ENCODE results near the gene SON. TPM values are rescaled to one million over a fixed set of nuclear protein-coding genes. Genes with fewer than 3 reads are reported as not detected.
"Not testable (repeated sequence)": the region's sequence is repeated elsewhere in the genome, so short reads cannot be mapped to it uniquely, and the experiment has no call there.

The SON gene
- total and polyA plus RNA-seq, 5 experiments from 2014 or later, result 412 to 602 (median 510) TPM

DNA sequence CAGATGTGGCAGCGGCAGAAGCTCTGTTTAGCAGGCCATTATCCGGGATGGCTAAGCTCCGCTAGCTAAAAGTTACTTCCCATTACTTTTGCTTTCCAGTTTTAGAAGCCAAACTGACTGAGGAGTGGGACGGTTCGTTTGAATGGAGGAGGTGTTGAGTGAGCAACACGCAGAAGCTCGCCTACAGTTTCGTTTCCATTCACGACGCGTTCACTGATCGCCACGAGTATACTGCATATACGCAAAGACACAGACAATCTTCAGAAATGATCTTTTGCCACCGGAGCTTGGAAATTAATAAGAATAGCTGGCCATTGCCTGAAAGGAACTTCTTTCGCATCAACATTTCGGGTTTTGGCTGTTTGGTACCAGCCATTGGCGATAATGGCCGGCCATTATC is 14.6 kb downstream of the SON start:
- Mint-ChIP-seq H3K27me3 (no peaks in the 10 kb centered on the region), H3K4me3 (peak overlapping the region in 1 of 10 donors; percentile 38), H3K36me3 (peaks cover 24 to 94% (median 71%) of the 10 kb centered on the region in 3 donors), H3K4me1 (peaks cover 31 to 80% (median 67%) of the 10 kb centered on the region in 4 donors), H3K27ac (peak overlapping the region in 4 of 10 donors; percentile 18 to 87 (median 26)), H3K9me3 (no peaks in the 10 kb centered on the region)
- no peak for ATAC-seq
- DNase-seq, result no peak
- POLR2A ChIA-PET, result interaction anchor here (4.9 kb wide), 1 partner anchor 15 kb away, joined by 24 read pairs; the partner anchor contains the start of genes GART and SON

DNA sequence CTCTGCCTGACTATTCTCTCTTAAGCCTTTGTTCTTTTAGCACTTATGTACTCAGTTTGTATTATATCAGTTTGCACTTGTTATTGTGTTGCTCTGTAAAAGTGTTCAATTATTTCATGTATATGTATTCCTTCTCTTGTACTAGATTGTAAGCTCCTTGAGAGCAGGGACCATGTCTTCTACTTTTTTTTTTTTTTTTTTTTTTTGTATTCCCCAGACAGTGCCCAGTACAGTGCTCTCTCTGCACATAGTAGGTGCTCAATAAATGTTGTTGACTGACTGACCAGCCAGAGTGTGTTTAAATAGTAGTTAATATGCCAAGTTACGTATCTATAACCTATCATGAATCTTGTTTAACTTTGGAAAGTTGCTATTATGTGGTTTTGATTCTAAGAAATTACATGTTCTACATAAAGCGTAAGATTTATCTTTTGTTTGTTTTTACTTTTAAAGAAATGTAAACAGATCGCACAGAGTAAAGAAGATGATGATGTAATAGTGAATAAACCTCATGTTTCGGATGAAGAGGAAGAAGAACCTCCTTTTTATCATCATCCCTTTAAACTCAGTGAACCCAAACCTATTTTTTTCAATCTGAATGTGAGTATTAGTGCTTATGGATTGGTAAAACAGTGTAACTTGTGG is 16.1 kb downstream of the SON start:
- Mint-ChIP-seq H3K27ac (peak overlapping the region in 7 of 10 donors; percentile 20 to 71 (median 49)), H3K9me3 (no peaks in the 10 kb centered on the region), H3K4me3 (peak overlapping the region in 2 of 10 donors; percentile 4 to 34), H3K36me3 (peaks cover 20 to 93% (median 60%) of the 10 kb centered on the region in 3 donors), H3K27me3 (no peaks in the 10 kb centered on the region), H3K4me1 (peaks cover 29 to 77% (median 73%) of the 10 kb centered on the region in 4 donors)
- ATAC-seq (no peak), DNase-seq (no peak)
- POLR2A ChIA-PET, result interaction anchor here (0.6 to 4.9 kb wide), 2 partner anchors 16 to 64 kb away, joined by 3 to 24 read pairs; partner anchors contain the start of genes GART and SON

DNA sequence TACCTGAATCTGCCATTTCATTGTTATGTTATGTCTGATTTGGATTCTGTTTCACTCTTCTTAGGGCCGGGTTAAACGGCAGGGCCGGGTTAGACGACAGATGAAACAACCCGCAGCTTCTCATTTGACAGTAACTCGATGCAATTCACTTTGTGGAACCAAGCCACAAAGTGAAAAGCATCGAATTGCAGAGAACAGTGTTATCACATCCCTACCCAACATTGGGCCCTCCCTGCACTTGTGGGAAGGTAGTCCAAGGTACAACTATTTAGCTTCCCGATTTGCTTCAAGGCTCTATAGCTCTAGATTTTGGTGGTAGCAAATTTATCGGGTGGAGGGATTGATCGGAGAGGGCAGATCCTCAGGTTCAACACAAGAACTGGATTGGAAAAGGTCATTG is 17.0 kb downstream of the SON start:
- H3K9me3 Mint-ChIP-seq, result no peaks in the 10 kb centered on the region
- POLR2A ChIA-PET, result interaction anchor here (4.9 kb wide), 1 partner anchor 17 kb away, joined by 24 read pairs; the partner anchor contains the start of genes GART and SON
- H3K27me3 Mint-ChIP-seq, result no peaks in the 10 kb centered on the region
- H3K4me3 Mint-ChIP-seq, result no peak overlapping the region
- H3K27ac Mint-ChIP-seq, result peak overlapping the region in 2 of 10 donors; percentile 29 to 68
- H3K36me3 Mint-ChIP-seq, result peaks cover 14 to 92% (median 52%) of the 10 kb centered on the region in 3 donors
- H3K4me1 Mint-ChIP-seq, result peaks cover 21 to 70% (median 66%) of the 10 kb centered on the region in 4 donors
- no peak for ATAC-seq
- no peak for DNase-seq

DNA sequence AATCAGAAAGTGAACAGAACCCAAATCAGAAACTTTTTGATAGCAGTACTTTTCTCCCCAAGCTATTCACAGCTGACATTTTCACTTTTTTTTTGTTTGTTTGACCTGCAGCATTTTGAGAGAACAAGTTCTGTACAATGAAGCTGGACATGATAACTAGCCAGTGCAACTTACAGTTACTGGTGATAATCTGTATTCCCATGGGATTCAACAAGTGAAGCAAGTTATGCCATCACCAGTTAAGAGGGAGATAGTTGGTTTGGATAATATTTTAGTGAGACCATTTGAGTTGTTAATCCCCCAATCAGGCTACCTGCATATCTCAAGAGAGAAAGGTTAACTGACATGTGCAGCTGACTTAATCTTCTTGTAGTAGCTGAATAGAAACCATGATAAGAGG is 18.1 kb downstream of the SON start:
- DNase-seq (no peak), ATAC-seq (no peak)
- H3K9me3 Mint-ChIP-seq, result no peaks in the 10 kb centered on the region
- H3K4me1 Mint-ChIP-seq, result peaks cover 21 to 66% (median 58%) of the 10 kb centered on the region in 4 donors
- peaks cover 9 to 87% (median 44%) of the 10 kb centered on the region in 3 donors for H3K36me3 Mint-ChIP-seq
- H3K27ac Mint-ChIP-seq, result peak overlapping the region in 5 of 10 donors; percentile 23 to 65 (median 41)
- no peaks in the 10 kb centered on the region for H3K27me3 Mint-ChIP-seq
- POLR2A ChIA-PET, result interaction anchor here (4.9 kb wide), 1 partner anchor 18 kb away, joined by 24 read pairs; the partner anchor contains the start of genes GART and SON
- H3K4me3 Mint-ChIP-seq, result peak overlapping the region in 1 of 10 donors; percentile 46

DNA sequence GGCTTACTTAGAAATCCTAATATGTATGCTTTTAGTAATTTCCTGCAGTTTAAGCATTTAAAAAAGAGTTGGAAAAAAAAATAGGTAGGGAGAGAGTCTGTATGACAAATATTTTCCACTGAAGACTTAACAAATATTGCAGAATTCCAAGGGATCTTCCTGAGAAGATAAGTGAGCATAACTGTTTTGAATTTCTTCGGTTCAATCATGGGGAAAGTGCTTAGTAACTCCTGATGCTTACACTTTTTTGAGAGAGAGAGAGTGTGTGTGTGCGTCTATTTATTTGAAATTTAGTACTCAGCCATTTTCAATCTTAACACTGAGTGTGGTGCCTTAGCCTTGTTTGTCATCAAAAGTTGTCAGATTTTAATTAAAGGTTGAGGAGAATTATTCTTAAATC is 18.5 kb downstream of the SON start:
- ATAC-seq, result no peak
- H3K4me3 Mint-ChIP-seq, result peak overlapping the region in 1 of 10 donors; percentile 46
- DNase-seq, result no peak
- H3K27ac Mint-ChIP-seq, result peak overlapping the region in 7 of 10 donors; percentile 1 to 69 (median 32)
- peaks cover 6 to 86% (median 40%) of the 10 kb centered on the region in 3 donors for H3K36me3 Mint-ChIP-seq
- POLR2A ChIA-PET, result interaction anchor here (4.9 kb wide), 1 partner anchor 18 kb away, joined by 24 read pairs; the partner anchor contains the start of genes GART and SON
- no peaks in the 10 kb centered on the region for H3K9me3 Mint-ChIP-seq
- H3K27me3 Mint-ChIP-seq, result no peaks in the 10 kb centered on the region
- peaks cover 17 to 63% (median 54%) of the 10 kb centered on the region in 4 donors for H3K4me1 Mint-ChIP-seq

DNA sequence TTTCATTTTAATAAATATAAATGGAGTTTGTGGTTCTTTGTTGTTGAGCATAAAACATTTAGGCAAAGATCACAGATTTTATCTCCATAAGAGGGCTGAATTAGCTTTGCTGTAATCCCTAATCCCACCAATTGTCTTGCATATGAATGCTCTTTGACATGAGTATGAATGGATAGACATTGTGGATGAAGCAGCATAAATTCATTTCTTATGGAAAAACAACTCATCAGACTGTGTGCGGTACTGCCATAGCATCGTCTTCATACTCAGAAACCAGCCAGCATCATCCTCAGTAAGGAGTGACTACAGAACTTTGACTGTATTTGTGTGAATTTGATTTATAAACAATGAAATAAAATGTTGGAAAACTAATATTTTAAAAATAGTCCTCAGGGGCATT is 19.6 kb downstream of the SON start:
- Mint-ChIP-seq H3K27me3 (no peaks in the 10 kb centered on the region), H3K9me3 (no peaks in the 10 kb centered on the region), H3K4me3 (no peak overlapping the region), H3K36me3 (peaks cover 6 to 84% (median 30%) of the 10 kb centered on the region in 3 donors), H3K4me1 (peaks cover 17 to 58% (median 44%) of the 10 kb centered on the region in 4 donors), H3K27ac (peak overlapping the region in 2 of 10 donors; percentile 27 to 59)
- ATAC-seq (no peak), DNase-seq (no peak)
- POLR2A ChIA-PET, result interaction anchor here (1.0 kb wide), 1 partner anchor 20 kb away, joined by 3 read pairs; the partner anchor contains the start of genes GART and SON

DNA sequence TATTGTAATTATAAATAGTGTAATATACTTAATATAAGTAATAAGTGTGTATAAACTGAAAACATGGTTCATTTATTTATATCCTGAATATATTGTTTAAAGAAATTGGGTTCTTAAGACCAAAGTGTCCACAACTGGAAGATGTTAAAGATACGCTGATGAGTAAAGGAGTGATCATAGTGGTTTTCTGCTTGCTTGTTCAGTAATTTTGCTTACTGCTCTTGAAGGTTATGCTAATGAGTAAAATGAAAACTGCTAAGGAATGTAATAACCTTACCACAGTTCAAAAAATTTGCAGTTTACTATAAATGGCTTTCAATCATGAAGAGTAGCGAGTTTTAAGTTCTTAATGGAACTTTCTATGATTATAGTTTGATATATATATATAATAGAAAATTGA is 23.7 kb downstream of the SON start:
- ATAC-seq (no peak), DNase-seq (no peak)
- H3K36me3 Mint-ChIP-seq, result peaks cover 0 to 76% (median 3%) of the 10 kb centered on the region in 3 donors
- POLR2A ChIA-PET, result interaction anchor here (1.9 kb wide), 1 partner anchor 22 kb away, joined by 5 read pairs; the partner anchor contains the start of gene DONSON
- H3K27ac Mint-ChIP-seq, result peak overlapping the region in 3 of 10 donors; percentile 40 to 43 (median 41)
- peaks cover 11 to 42% (median 29%) of the 10 kb centered on the region in 4 donors for H3K4me1 Mint-ChIP-seq
- H3K4me3 Mint-ChIP-seq, result no peak overlapping the region
- H3K9me3 Mint-ChIP-seq, result no peaks in the 10 kb centered on the region
- no peaks in the 10 kb centered on the region for H3K27me3 Mint-ChIP-seq

DNA sequence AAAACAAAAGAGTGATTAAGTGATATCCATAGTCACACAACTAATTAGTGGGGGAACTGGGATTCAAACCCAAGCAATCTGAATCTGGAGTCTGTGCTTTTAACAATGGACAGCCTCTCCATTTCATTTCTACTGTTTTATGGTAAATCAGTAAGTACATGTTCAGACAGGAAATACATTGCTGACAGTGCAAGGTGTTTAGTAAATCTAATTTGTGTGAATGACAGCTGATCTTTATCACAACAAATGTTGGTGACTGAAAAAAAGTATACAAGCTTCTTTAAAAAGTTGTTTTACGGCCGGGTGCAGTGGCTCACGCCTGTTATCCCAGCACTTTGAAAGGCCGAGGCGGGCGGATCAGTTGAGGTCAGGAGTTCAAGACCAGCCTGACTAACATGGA is 25.1 kb downstream of the SON start:
- POLR2A ChIA-PET, result interaction anchor here (0.5 kb wide), 1 partner anchor 635 kb away, joined by 3 read pairs; no protein-coding TSS in a partner anchor
- peak overlapping the region in 5 of 10 donors; percentile 20 to 47 (median 34) for H3K27ac Mint-ChIP-seq

DNA sequence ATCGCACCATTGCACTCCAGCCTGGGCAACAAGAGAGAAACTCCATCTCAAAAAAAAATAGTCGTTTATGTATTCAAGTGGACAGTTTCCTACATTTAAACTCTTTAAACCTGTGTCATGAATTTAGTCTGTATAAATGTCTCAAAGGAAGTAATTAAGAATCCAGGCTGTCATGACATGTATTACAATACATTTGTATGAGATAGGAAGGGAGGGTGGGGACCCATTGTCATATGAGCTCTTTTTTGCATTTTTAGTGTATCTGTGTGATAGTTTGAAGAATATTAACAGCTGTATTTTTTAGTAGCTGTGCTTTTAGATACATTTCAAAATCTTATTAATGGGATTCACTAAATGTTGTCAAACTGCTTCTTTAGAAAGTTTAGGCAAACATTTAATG is 25.6 kb downstream of the SON start:
- peaks cover 0 to 81% (median 0%) of the 10 kb centered on the region in 3 donors for H3K36me3 Mint-ChIP-seq
- peaks cover 12 to 31% (median 23%) of the 10 kb centered on the region in 4 donors for H3K4me1 Mint-ChIP-seq
- no peaks in the 10 kb centered on the region for H3K9me3 Mint-ChIP-seq
- H3K4me3 Mint-ChIP-seq, result no peak overlapping the region
- no peak for DNase-seq
- H3K27ac Mint-ChIP-seq, result peak overlapping the region in 3 of 10 donors; percentile 27 to 34 (median 29)
- no peaks in the 10 kb centered on the region for H3K27me3 Mint-ChIP-seq
- ATAC-seq, result no peak
- POLR2A ChIA-PET, result interaction anchor here (0.5 kb wide), 1 partner anchor 635 kb away, joined by 3 read pairs; no protein-coding TSS in a partner anchor

More for the DNA sequence above, 25.1 kb downstream of the SON start:
- no peak for DNase-seq
- ATAC-seq, result no peak
- no peaks in the 10 kb centered on the region for H3K27me3 Mint-ChIP-seq
- no peaks in the 10 kb centered on the region for H3K9me3 Mint-ChIP-seq
- H3K4me1 Mint-ChIP-seq, result peaks cover 12 to 35% (median 25%) of the 10 kb centered on the region in 4 donors
- peaks cover 0 to 80% (median 2%) of the 10 kb centered on the region in 3 donors for H3K36me3 Mint-ChIP-seq
- H3K4me3 Mint-ChIP-seq, result no peak overlapping the region

DNA sequence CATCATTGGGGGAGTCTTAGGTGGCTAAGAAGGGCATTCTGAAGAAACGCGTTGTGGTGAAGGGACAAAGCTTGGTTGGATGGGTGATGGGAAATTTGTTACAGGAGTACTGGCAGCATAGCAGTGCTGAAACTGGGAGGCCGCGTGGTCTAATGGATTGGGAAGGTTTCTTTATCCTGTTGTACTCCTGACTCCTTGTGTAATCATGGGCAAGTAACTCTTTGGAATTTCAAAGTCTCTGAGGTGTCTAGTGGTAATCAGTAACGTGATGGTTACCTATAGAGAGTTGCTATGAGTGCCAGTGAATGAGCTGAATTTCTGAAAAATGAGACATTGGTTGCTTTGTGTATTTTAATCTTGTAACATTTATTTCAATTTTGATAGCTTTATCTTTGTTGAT is 27.2 kb downstream of the SON start:
- POLR2A ChIA-PET, result interaction anchor here (1.2 kb wide), 1 partner anchor 26 kb away, joined by 4 read pairs; no protein-coding TSS in a partner anchor
- Mint-ChIP-seq H3K36me3 (peaks cover 0 to 81% (median 2%) of the 10 kb centered on the region in 3 donors), H3K4me1 (peaks cover 12 to 25% (median 19%) of the 10 kb centered on the region in 4 donors), H3K9me3 (no peaks in the 10 kb centered on the region), H3K27ac (peak overlapping the region in 9 of 10 donors; percentile 55 to 90 (median 75)), H3K27me3 (no peaks in the 10 kb centered on the region), H3K4me3 (no peak overlapping the region)
- ATAC-seq (no peak), DNase-seq (no peak)

DNA sequence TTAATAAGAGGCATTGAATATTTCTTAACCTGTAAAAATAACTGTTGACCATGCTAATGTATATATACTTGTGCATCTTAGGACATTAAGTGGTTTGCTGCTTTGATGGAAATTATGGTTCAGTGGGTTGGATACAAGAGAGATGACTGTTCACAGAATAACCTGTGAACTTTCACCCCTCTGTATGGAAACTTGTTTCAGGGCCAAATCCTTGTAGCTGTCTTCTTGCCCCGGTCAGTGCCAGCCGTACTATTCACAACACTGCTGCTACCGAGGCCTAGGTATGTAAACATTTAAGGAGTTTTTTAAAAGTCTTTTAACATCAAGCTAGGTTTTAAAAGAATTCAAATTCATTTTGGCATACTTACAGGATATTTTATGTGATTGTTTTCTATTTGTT is 29.5 kb downstream of the SON start:
- ATAC-seq (no peak), DNase-seq (no peak)
- POLR2A ChIA-PET, result interaction anchor here (0.6 to 1.0 kb wide), 2 partner anchors 81 to 1180 kb away, joined by 3 read pairs; partner anchors contain the start of gene DNAJC28
- Mint-ChIP-seq H3K4me3 (no peak overlapping the region), H3K27me3 (no peaks in the 10 kb centered on the region), H3K36me3 (peaks cover 0 to 91% (median 2%) of the 10 kb centered on the region in 3 donors), H3K27ac (peak overlapping the region in 9 of 10 donors; percentile 9 to 79 (median 62)), H3K9me3 (no peaks in the 10 kb centered on the region), H3K4me1 (peaks cover 11 to 20% (median 15%) of the 10 kb centered on the region in 4 donors)

DNA sequence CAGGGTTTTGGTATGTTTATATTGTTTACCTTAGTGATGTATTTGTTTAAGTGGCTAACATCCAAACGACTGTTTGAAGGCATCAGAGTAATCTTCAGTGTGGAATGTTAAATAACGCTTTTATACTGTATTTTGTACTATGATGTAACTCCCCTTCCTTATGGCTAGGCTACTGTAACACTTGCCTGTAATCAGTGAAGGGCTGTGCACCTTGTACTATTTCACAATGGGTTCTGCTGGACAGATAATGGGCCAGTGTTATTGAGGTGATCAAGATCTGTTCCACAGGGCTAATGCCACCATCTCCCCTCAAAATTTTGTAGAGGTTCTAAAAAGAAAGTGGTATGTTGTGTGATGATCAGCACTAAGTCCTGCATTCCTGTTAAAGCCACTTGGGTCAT is 33.9 kb downstream of the SON start:
- POLR2A ChIA-PET, H3K4me1 Mint-ChIP-seq, H3K4me3 Mint-ChIP-seq, H3K9me3 Mint-ChIP-seq, H3K27me3 Mint-ChIP-seq, ATAC-seq, DNase-seq: not testable (repeated sequence)
- peaks cover 0 to 66% (median 2%) of the 10 kb centered on the region in 3 donors for H3K36me3 Mint-ChIP-seq
- H3K27ac Mint-ChIP-seq, result peak overlapping the region in 4 of 10 donors; percentile 12 to 45 (median 30)

All from naive thymus-derived CD8-positive, alpha-beta T cell (primary cell).